HG03457 (cell line): ENCODE data around the gene ZNF584.
A peak's percentile ranks its signal among the peaks of the same experiment; 100 is the strongest.
"Not testable (repeated sequence)": the region's sequence is repeated elsewhere in the genome, so short reads cannot be mapped to it uniquely, and the experiment has no call there.

Experiments used
- ATAC-seq: cut with Tn5 transposase; IDR thresholded peaks from one replicate; pipeline ENCODE4 v1.9.1; 2021; ENCODE audit warnings: moderate number of reproducible peaks; ENCODE audit not compliant: unreplicated experiment

The ZNF584 gene

GRCh38 chr19:58408152-58409009 is at the start of gene ZNF584:
ZNF584 (plus strand) TSS chr19:58408649; CDS start chr19:58409148, 499 bp downstream.
- ATAC-seq: peak; percentile 90

- no peak for ATAC-seq
These were observed 46.6 kb upstream of the ZNF584 start for GRCh38 chr19:58361900-58362271.

GRCh38 chr19:58362272-58362994 is 46.0 kb upstream of the ZNF584 start, which contains the start of gene ZNF497:
ZNF497 (minus strand) TSS chr19:58362751; CDS start chr19:58357635, 5,116 bp downstream.
- ATAC-seq: peak; percentile 81

- no peak for ATAC-seq
These were observed 44.3 kb upstream of the ZNF584 start for GRCh38 chr19:58364146-58364545.

GRCh38 chr19:58366585-58367430 is 41.6 kb upstream of the ZNF584 start:
- ATAC-seq: no peak

GRCh38 chr19:58367698-58368454 is 40.6 kb upstream of the ZNF584 start:
- ATAC-seq: no peak

- no peak for ATAC-seq
These were observed 39.7 kb upstream of the ZNF584 start for GRCh38 chr19:58368561-58369360.

- no peak for ATAC-seq
These were observed 35.9 kb upstream of the ZNF584 start for GRCh38 chr19:58372311-58373133.

GRCh38 chr19:58374200-58374599 is 34.2 kb upstream of the ZNF584 start:
- ATAC-seq: no peak

- not testable (repeated sequence) for ATAC-seq
These were observed 31.7 kb upstream of the ZNF584 start for GRCh38 chr19:58376724-58377123.

- ATAC-seq: no peak
These were observed 29.2 kb upstream of the ZNF584 start for GRCh38 chr19:58379246-58379645.

- ATAC-seq: no peak
These were observed 28.3 kb upstream of the ZNF584 start for GRCh38 chr19:58380037-58380661.

GRCh38 chr19:58380662-58381459 is 27.6 kb upstream of the ZNF584 start, which contains the start of gene ZNF837:
ZNF837 (minus strand) TSS chr19:58381030; CDS start chr19:58369332, 11,698 bp downstream.
- ATAC-seq: peak; percentile 70

- no peak for ATAC-seq
These were observed 26.8 kb upstream of the ZNF584 start for GRCh38 chr19:58381460-58382212.

- no peak for ATAC-seq
These were observed 25.3 kb upstream of the ZNF584 start for GRCh38 chr19:58382997-58383603.

- no peak for ATAC-seq
These were observed 23.0 kb upstream of the ZNF584 start for GRCh38 chr19:58385313-58385890.
